CD8-positive, alpha-beta memory T cell (primary cell): ENCODE data around the gene DDAH1. TPM values are rescaled to one million over a fixed set of nuclear protein-coding genes. Genes with fewer than 3 reads are reported as not detected.

Experiments used
- CTCF ChIA-PET: fragments of 350-600 bp; sonication (Branson Sonifier 250); formaldehyde crosslinking; loops from one replicate; lab custom pipeline; 2021; ENCODE audit warnings: antibody characterized with exemption; lab: Charles Lee
- POLR2A ChIA-PET: fragments of 350-600 bp; sonication (Branson Sonifier 250); formaldehyde crosslinking; loops from one replicate; lab custom pipeline; 2021; ENCODE audit warnings: antibody characterized with exemption; lab: Charles Lee
- DNase-seq, 5 donors: peaks; one replicate each; pipeline versions ENCODE4 v3.0.0 to v3.0.0-alpha.2; 2020 to 2022; ENCODE audit warnings: mixed read lengths in 1 of 5
- H3K27ac ChIP-seq: one replicate; pipeline ENCODE4 v1.7.0; 2013; ENCODE audit warnings: low read depth, mild to moderate bottlenecking, low read length, moderate library complexity
- H3K27me3 ChIP-seq: 2 replicates; pipeline ENCODE4 v1.7.0; 2013; ENCODE audit warnings: low read length, mild to moderate bottlenecking; ENCODE audit not compliant: insufficient read depth, poor library complexity, severe bottlenecking
- H3K36me3 ChIP-seq: 2 replicates; pipeline ENCODE4 v1.7.0; 2013; ENCODE audit warnings: mild to moderate bottlenecking, low read length, moderate library complexity; ENCODE audit not compliant: insufficient read depth
- H3K4me1 ChIP-seq: 2 replicates; pipeline ENCODE4 v1.7.0; 2013; ENCODE audit warnings: mild to moderate bottlenecking, low read length, moderate library complexity; ENCODE audit not compliant: insufficient read depth
- H3K4me3 ChIP-seq: 2 replicates; pipeline ENCODE4 v1.7.0; 2013; ENCODE audit warnings: mild to moderate bottlenecking, low read length
- H3K9me3 ChIP-seq: 2 replicates; pipeline ENCODE4 v1.7.0; 2013; ENCODE audit warnings: mild to moderate bottlenecking, low read length
- H3K27ac Mint-ChIP-seq, 8 donors: one replicate each; pipeline ENCODE4 v1.8.0; 2020 to 2021; ENCODE audit warnings: mixed read lengths in 8 of 8, mild to moderate bottlenecking in 6 of 8, inconsistent platforms in 3 of 8, moderate library complexity in 3 of 8
- H3K27me3 Mint-ChIP-seq, 2 donors: one replicate each; pipeline ENCODE4 v1.8.0; 2020 to 2021; ENCODE audit warnings: mixed read lengths in 2 of 2, mild to moderate bottlenecking in 1 of 2, moderate library complexity in 1 of 2
- H3K36me3 Mint-ChIP-seq, 3 donors: one replicate each; pipeline ENCODE4 v1.8.0; 2020 to 2021; ENCODE audit warnings: mixed read lengths in 3 of 3, inconsistent platforms in 1 of 3, mild to moderate bottlenecking in 1 of 3
- H3K4me1 Mint-ChIP-seq, 3 donors: one replicate each; pipeline ENCODE4 v1.8.0; 2020 to 2021; ENCODE audit warnings: mixed read lengths in 3 of 3, inconsistent platforms in 1 of 3, mild to moderate bottlenecking in 1 of 3
- H3K4me3 Mint-ChIP-seq, 7 donors: one replicate each; pipeline ENCODE4 v1.8.0; 2020 to 2021; ENCODE audit warnings: mixed read lengths in 7 of 7, mild to moderate bottlenecking in 6 of 7, moderate library complexity in 4 of 7, inconsistent platforms in 2 of 7
- H3K9me3 Mint-ChIP-seq, 5 donors: one replicate each; pipeline ENCODE4 v1.8.0; 2020 to 2022; ENCODE audit warnings: mixed read lengths in 5 of 5, mild to moderate bottlenecking in 3 of 5, moderate library complexity in 2 of 5, inconsistent platforms in 1 of 5
- polyA plus RNA-seq: library from polyadenylated mRNA; unstranded; fragments of 300-500 nt; fragmentation: Illumina TruSeq; gene quantifications from one replicate; pipeline ENCODE4 v1.2.3, GENCODE V29; 2021
- total RNA-seq, 2 experiments: library from RNA; stranded (reverse); gene quantifications; one replicate each; pipeline ENCODE4 v1.2.3, GENCODE V29; 2021

The DDAH1 gene
- total and polyA plus RNA-seq, 3 experiments from 2014 or later = not detected

DNA sequence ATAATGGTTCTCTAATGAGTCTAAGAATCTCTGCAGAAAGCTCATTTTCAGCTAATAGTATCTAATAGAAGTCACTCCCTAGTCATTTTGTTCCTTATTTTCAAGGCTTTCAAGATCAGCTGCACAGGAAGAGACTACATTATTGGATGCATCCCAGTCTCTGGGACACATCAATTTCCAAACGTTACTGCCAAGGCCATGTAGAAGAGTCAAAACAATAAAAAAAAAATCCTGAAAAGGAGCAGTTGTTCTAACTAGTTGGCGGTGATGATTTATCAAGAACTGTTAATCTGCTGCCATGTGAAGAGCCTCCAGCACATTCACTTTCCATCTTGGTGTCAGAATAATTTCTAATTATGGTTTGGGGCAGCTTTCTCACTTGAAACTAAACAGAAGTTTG, 5.7 kb downstream of the DDAH1 start:
- POLR2A ChIA-PET = no interaction called here
- no peak overlapping the region for H3K27ac ChIP-seq
- no peak for DNase-seq
- no peaks in the 10 kb centered on the region for H3K9me3 ChIP-seq
- Mint-ChIP-seq H3K27ac (no peak overlapping the region), H3K27me3 (peaks cover 30 to 44% of the 10 kb centered on the region in 2 donors), H3K9me3 (no peaks in the 10 kb centered on the region), H3K4me1 (peaks cover 6% of the 10 kb centered on the region in 3 donors), H3K4me3 (no peak overlapping the region), H3K36me3 (peaks cover 0 to 1% (median 0%) of the 10 kb centered on the region in 3 donors)
- H3K4me1 ChIP-seq = no peaks in the 10 kb centered on the region
- H3K4me3 ChIP-seq = no peak overlapping the region
- no peaks in the 10 kb centered on the region for H3K36me3 ChIP-seq
- peaks cover 4% of the 10 kb centered on the region for H3K27me3 ChIP-seq
- CTCF ChIA-PET = no interaction called here

DNA sequence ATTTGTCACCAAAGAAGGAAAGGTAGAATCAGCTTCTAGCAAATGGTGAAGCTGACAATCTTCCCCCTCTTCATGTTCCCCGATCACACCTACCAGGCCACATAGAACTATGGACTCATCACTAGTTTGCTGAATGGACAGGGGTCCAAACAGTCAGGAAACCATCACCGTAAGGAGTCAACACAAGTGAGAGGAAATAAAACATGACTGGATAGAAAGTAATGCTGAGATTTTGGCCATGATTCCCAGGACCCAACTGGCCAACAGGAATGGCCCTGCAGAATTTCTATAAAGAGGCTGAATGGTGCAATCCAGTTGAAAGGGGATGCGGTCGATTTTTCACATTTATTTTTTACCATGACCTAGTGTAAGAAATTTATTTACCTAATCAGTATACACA, 10.7 kb downstream of the DDAH1 start:
- Mint-ChIP-seq H3K4me1 (no peaks in the 10 kb centered on the region), H3K27me3 (peaks cover 6 to 10% of the 10 kb centered on the region in 2 donors), H3K36me3 (no peaks in the 10 kb centered on the region), H3K4me3 (no peak overlapping the region), H3K27ac (no peak overlapping the region), H3K9me3 (no peaks in the 10 kb centered on the region)
- DNase-seq = no peak
- no peak overlapping the region for H3K27ac ChIP-seq
- no peaks in the 10 kb centered on the region for H3K36me3 ChIP-seq
- no peaks in the 10 kb centered on the region for H3K4me1 ChIP-seq
- POLR2A ChIA-PET = no interaction called here
- CTCF ChIA-PET = no interaction called here
- H3K27me3 ChIP-seq = no peaks in the 10 kb centered on the region
- no peaks in the 10 kb centered on the region for H3K9me3 ChIP-seq
- no peak overlapping the region for H3K4me3 ChIP-seq

DNA sequence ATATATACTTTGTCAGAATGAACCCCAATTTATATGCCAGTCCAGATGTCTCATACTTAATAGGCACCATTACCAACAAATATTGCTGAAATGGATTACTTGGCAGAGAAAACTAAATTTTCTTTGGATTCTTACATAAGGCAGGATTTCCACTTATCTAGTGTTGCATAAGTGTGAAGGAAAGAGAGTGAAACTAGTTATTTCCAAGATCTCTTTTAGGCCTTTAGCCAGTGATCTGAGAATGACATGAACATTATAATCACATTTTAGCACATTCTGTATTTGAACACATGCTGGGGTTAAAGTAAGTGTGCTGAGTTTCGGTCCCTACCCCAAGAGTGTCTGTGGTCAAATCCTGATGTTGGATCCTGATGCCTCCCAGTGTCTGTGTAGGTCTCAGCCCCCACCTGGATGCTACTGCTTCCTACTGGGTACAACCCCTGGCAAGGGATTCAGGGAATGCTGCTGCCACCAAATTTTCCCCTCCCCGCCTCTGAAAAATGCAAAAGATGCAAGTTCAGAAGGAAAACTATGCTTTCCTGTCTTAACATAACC, 11.2 kb downstream of the DDAH1 start:
- H3K27ac ChIP-seq = no peak overlapping the region
- POLR2A ChIA-PET = no interaction called here
- no peaks in the 10 kb centered on the region for H3K9me3 Mint-ChIP-seq
- H3K4me1 ChIP-seq = no peaks in the 10 kb centered on the region
- H3K27me3 Mint-ChIP-seq = peaks cover 7 to 14% of the 10 kb centered on the region in 2 donors
- H3K4me1 Mint-ChIP-seq = no peaks in the 10 kb centered on the region
- no peaks in the 10 kb centered on the region for H3K9me3 ChIP-seq
- H3K36me3 Mint-ChIP-seq = no peaks in the 10 kb centered on the region
- H3K4me3 Mint-ChIP-seq = no peak overlapping the region
- no peak overlapping the region for H3K4me3 ChIP-seq
- H3K27ac Mint-ChIP-seq = no peak overlapping the region
- CTCF ChIA-PET = no interaction called here
- DNase-seq = no peak
- H3K36me3 ChIP-seq = no peaks in the 10 kb centered on the region
- no peaks in the 10 kb centered on the region for H3K27me3 ChIP-seq

DNA sequence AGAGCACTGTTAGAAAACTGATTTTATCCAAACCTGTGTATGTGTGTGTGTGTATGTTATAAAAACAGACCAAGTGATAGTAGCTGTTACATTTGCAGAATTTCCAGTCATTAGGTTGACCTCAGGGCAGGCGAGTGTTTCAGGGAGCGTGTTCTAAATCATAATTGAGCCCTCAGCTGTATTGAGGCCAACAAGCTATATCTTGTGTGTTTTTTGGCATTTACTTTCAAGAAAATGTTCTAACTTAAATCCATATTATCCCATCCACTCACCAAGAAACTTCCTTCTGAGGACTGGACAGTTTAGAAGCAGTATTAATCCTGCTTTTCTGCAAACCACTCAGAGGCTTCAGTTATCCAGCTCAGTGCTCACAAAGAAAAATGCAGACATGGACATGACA, 12.0 kb downstream of the DDAH1 start:
- Mint-ChIP-seq H3K4me1 (no peaks in the 10 kb centered on the region), H3K27ac (no peak overlapping the region), H3K9me3 (no peaks in the 10 kb centered on the region), H3K36me3 (no peaks in the 10 kb centered on the region), H3K4me3 (no peak overlapping the region), H3K27me3 (peaks cover 7 to 10% of the 10 kb centered on the region in 2 donors)
- DNase-seq = no peak
- Histone ChIP-seq H3K9me3 (no peaks in the 10 kb centered on the region), H3K4me1 (no peaks in the 10 kb centered on the region), H3K27ac (no peak overlapping the region), H3K36me3 (no peaks in the 10 kb centered on the region), H3K4me3 (no peak overlapping the region), H3K27me3 (no peaks in the 10 kb centered on the region)
- ChIA-PET POLR2A (no interaction called here), CTCF (no interaction called here)

DNA sequence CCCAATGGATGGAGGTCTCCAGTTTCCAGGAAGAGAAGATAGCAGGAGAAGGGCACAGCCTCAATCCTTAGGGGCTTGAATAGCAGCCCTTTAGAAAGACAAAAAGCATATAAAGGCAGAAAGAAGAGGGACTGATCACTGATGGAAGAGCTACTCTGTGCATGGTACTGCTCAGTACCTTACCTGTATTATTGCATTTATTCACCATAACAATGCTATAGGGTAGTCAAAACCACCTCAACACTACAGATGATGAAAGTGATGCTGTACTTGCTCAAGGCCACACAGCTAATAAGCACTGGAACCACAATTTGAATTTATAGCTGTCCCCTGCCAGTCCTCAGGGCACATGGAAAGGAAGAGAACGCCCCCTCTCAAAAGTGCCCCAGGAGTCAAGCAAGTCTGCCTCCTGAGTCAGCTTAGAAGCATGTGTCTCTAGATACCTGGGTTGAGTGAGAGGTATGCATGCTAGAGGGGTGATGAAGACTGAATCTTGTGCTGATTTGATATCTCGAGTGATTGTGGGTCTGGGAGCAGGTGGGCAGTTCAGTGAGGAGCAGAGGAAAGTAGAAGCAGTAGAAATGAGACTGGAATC, 13.6 kb downstream of the DDAH1 start:
- ChIA-PET POLR2A (no interaction called here), CTCF (no interaction called here)
- H3K27ac Mint-ChIP-seq = no peak overlapping the region
- no peaks in the 10 kb centered on the region for H3K4me1 Mint-ChIP-seq
- no peaks in the 10 kb centered on the region for H3K9me3 ChIP-seq
- H3K4me1 ChIP-seq = no peaks in the 10 kb centered on the region
- no peak for DNase-seq
- no peak overlapping the region for H3K4me3 Mint-ChIP-seq
- H3K27ac ChIP-seq = no peak overlapping the region
- no peak overlapping the region for H3K4me3 ChIP-seq
- peaks cover 9 to 11% of the 10 kb centered on the region in 2 donors for H3K27me3 Mint-ChIP-seq
- H3K36me3 Mint-ChIP-seq = no peaks in the 10 kb centered on the region
- no peaks in the 10 kb centered on the region for H3K36me3 ChIP-seq
- no peaks in the 10 kb centered on the region for H3K27me3 ChIP-seq
- H3K9me3 Mint-ChIP-seq = no peaks in the 10 kb centered on the region

DNA sequence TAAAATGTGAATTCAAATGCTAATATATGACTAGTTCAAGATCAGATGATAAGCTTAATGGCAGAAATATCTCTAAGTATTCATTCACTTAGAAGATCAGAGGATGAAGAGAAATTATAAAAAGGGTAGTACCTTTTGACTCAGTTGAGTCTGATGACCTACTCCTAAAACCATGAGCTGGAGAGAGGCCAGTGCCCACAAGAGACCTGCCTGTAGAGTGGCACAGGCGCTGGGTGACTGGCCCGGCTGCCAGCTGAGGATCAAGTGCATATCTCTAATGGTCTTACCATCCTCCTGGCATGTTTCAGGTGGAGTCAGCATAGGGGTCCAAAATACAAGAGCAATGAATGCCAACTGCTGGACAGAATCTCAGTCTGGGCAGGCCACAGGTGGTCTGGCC, 14.1 kb downstream of the DDAH1 start:
- Mint-ChIP-seq H3K4me1 (no peaks in the 10 kb centered on the region), H3K4me3 (no peak overlapping the region), H3K9me3 (no peaks in the 10 kb centered on the region), H3K27ac (no peak overlapping the region), H3K36me3 (no peaks in the 10 kb centered on the region), H3K27me3 (peaks cover 6 to 11% of the 10 kb centered on the region in 2 donors)
- no peak for DNase-seq
- Histone ChIP-seq H3K4me1 (no peaks in the 10 kb centered on the region), H3K27me3 (no peaks in the 10 kb centered on the region), H3K27ac (no peak overlapping the region), H3K4me3 (no peak overlapping the region), H3K36me3 (no peaks in the 10 kb centered on the region), H3K9me3 (no peaks in the 10 kb centered on the region)
- ChIA-PET CTCF (no interaction called here), POLR2A (no interaction called here)

DNA sequence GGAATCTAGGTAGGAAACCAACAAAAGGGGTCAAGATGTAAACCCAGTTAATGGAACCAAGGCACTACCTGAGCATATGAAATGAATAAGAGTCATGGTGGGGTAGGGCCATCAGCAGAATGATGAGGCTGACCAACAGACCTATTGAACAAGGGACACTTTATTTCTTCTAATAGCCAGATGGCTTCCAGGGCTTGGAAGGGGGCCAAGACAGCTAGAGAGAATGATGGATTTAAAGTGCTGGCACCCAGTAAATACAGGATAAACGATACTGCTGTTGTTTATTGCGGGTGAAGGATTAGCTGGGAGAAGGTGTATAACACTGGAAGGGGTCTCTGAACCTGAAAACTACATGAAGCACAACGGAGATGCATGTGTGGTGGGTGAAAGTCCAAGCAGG, 15.6 kb downstream of the DDAH1 start:
- ChIA-PET POLR2A (no interaction called here), CTCF (no interaction called here)
- Histone ChIP-seq H3K27ac (no peak overlapping the region), H3K4me3 (no peak overlapping the region), H3K4me1 (no peaks in the 10 kb centered on the region), H3K27me3 (no peaks in the 10 kb centered on the region), H3K36me3 (no peaks in the 10 kb centered on the region), H3K9me3 (no peaks in the 10 kb centered on the region)
- Mint-ChIP-seq H3K27me3 (peaks cover 6 to 16% of the 10 kb centered on the region in 2 donors), H3K36me3 (no peaks in the 10 kb centered on the region), H3K4me1 (no peaks in the 10 kb centered on the region), H3K9me3 (no peaks in the 10 kb centered on the region), H3K4me3 (no peak overlapping the region), H3K27ac (no peak overlapping the region)
- DNase-seq = no peak

DNA sequence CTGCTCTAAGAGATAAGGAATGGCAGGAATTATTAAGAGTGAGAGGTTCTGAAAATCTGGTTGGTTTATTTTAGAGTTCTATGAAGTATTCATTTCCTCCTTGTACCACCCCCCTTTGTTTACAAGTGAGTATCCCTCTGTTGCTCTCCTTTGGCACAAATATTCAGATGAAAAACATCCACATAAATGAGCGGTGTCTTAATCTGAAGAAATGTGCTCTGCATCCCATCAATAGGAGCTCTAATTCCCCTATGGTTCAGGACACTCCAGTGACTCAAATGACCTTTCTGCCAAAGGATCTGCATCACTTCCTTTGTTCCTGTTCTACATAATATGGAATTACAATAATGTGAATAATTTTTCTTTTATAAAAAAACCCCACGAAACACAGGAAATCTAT, 16.6 kb downstream of the DDAH1 start:
- Mint-ChIP-seq H3K27ac (no peak overlapping the region), H3K9me3 (no peaks in the 10 kb centered on the region), H3K4me3 (no peak overlapping the region), H3K4me1 (no peaks in the 10 kb centered on the region), H3K27me3 (peaks cover 4 to 16% of the 10 kb centered on the region in 2 donors), H3K36me3 (no peaks in the 10 kb centered on the region)
- Histone ChIP-seq H3K4me1 (no peaks in the 10 kb centered on the region), H3K9me3 (no peaks in the 10 kb centered on the region), H3K36me3 (no peaks in the 10 kb centered on the region), H3K27ac (no peak overlapping the region), H3K27me3 (no peaks in the 10 kb centered on the region), H3K4me3 (no peak overlapping the region)
- POLR2A ChIA-PET = no interaction called here
- no peak for DNase-seq
- CTCF ChIA-PET = no interaction called here
